HG03520 (cell line): ENCODE data around the gene TPSD1.
"Not testable (repeated sequence)": the region's sequence is repeated elsewhere in the genome, so short reads cannot be mapped to it uniquely, and the experiment has no call there.

Source experiments
- ATAC-seq: cut with Tn5 transposase; IDR thresholded peaks from one replicate; pipeline ENCODE4 v1.9.1; 2021; ENCODE audit warnings: mild to moderate bottlenecking, moderate library complexity; ENCODE audit not compliant: unreplicated experiment

The TPSD1 gene

GRCh38 chr16:1240436-1240835, 15.4 kb upstream of the TPSD1 start, which contains the start of gene TPSAB1:
Gene TPSAB1 (plus strand): TSS chr16:1240705. CDS start chr16:1240939, 234 bp downstream.
- not testable (repeated sequence) for ATAC-seq

DNA sequence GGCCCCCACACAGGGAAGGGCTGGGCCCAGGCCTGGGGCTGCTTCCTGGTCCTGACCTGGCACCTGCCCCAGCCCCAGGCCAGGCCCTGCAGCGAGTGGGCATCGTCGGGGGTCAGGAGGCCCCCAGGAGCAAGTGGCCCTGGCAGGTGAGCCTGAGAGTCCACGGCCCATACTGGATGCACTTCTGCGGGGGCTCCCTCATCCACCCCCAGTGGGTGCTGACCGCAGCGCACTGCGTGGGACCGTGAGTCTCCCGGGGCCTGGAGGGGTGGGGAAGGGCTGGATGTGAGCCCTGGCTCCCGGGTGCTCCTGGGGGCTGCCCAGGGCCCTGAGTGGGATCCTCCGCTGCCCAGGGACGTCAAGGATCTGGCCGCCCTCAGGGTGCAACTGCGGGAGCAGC, 14.8 kb upstream of the TPSD1 start:
- ATAC-seq: not testable (repeated sequence)

- not testable (repeated sequence) for ATAC-seq
Observed at GRCh38 chr16:1243363-1243762, 12.5 kb upstream of the TPSD1 start.

DNA sequence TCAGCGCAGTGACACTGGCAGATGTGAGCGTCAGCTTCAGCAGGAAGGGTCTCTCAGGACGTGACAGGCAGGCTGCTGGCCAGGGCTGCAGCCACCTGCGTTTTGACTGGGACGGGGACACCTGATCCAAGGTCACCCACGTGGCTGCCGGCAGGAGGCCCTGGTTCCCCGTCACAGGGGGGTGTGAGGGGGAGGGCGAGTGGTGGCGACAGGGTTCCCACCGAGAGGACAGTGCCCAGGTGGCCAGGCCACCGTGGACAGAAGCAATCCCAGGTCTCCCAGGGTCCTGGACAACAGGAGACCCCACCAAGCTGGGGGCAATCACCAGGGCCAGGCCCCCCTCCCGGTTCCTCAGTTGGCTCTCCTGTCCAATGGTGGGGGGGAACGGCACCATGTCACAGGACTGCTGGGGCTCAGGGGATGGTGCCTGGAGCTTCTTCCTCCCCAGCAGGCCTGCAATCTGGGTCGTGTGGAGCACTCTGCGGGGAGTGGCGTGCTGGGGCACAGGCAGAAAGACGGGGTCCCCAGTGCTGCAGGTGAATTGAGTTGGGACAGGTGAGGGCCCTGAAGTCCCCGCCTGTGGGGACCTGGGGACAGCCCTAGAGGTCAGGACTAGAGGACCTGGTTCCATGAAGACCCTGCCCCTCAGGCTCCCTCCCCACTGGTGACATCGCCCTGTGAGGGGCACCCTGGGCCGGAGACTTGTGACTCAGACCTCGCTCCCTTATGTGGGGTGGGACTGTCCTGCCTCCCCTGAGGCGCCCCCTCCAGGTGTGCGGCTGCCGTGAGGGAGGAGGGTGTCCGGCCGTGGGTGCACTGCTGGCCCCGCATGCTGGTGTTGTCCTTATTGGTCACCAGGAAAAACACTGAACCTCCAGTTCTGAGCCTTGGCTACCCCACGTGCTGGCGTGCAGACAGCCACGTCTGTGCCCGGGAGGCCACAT, 11.7 kb upstream of the TPSD1 start:
- ATAC-seq: not testable (repeated sequence)

- ATAC-seq: no peak
Observed at GRCh38 chr16:1244881-1245280, 11.0 kb upstream of the TPSD1 start.

DNA sequence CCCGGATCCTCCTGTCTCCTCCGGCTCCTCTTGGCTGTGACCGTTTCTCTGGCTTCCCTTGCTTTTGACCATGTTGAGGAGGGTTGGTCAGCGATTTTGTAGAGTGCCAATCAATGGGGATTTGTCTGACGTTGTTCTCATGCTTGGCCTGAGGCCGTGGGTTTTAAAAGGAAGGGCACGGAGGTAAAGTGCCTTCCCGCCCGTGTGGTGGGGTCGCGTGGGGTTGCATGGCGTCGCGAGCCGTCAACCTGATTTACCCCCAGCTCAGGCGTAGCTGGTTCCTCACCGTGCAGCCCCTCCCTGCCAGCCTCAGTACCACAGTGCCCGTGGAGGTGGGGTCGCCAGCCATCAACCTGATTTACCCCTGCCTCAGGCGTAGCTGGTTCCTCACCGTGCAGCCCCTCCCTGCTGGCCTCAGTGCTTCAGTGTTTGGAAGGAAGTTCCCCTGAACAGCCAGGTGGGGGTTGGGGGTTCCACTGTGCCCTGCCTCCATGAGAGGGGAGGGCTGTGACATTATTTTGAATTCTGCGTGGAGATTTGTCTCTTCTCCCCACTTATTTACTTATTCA, 10.3 kb upstream of the TPSD1 start:
- no peak for ATAC-seq

DNA sequence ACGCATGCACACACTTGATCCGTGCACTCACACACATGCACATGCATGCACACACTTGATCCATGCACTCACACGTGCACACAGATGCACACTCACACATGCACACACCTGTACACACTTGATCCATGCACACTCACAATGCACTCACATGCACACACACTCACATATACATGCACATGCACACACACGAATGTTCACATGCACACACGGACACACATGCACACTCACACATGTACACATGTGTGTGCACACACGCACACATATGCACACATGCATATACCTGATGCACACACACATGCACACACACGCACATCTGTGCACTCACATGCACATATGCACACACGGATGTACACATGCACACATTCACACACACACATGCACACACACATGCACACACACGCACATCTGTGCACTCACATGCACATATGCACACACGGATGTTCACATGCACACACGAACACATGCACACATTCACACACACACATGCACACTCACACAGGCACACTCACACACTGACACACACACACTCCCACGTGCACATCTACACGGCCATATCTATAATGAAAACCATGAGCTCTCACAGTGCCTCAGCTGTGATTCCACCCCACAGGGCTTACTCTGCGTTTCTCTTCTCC, 7.8 kb upstream of the TPSD1 start:
- not testable (repeated sequence) for ATAC-seq

DNA sequence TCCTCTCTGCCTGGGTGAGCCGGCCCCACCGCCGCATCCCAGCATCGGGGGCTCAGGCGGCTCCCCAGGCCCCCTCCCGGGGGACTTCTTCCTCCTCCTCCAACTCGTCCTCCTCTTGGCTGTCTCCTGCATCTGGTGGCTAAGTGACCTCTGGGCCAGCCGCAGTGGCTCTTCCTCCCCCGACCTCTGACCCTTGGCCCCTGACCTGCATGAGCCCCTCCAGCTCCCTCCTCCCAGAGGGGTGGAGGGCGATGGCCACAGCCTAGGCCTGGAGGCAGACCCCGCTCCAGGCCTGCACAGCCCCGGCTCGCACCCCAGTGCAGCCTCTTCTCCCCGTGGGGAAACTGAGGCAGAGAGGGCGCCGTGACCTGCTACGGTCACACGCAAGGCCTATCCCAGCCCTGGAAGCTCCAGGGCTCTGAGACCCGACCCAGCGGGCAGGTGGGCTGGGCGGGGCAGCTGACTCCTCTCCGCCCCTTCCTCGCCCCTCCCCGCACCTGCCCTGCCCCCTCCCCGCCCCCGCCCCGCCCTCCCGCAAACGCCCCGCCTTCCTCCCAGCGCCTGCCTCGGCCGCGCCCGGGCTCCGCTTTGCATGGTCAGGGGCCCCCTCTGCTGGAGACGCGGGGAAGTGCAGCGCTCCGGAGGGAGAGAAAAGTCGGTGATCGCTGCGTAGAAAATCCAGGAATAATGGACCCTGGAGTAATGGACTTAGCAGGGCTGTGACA, 6.7 kb upstream of the TPSD1 start:
- ATAC-seq: not testable (repeated sequence)

- ATAC-seq: not testable (repeated sequence)
Observed at GRCh38 chr16:1253701-1254364, 2.0 kb upstream of the TPSD1 start.

GRCh38 chr16:1254821-1255220, 1.0 kb upstream of the TPSD1 start:
- not testable (repeated sequence) for ATAC-seq

DNA sequence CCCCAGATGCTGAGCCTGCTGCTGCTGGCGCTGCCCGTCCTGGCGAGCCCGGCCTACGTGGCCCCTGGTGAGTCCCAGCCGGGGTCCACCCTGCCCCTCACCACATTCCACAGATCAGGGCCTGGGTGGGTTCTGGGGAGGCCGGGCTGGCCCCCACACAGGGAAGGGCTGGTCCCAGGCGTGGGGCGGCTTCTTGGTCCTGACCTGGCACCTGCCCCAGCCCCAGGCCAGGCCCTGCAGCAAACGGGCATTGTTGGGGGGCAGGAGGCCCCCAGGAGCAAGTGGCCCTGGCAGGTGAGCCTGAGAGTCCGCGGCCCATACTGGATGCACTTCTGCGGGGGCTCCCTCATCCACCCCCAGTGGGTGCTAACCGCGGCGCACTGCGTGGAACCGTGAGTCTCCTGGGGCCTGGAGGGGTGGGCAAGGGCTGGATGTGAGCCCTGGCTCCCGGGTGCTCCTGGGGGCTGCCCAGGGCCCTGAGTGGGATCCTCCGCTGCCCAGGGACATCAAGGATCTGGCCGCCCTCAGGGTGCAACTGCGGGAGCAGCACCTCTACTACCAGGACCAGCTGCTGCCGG, 516 bp downstream of the TPSD1 start:
- ATAC-seq: not testable (repeated sequence)

DNA sequence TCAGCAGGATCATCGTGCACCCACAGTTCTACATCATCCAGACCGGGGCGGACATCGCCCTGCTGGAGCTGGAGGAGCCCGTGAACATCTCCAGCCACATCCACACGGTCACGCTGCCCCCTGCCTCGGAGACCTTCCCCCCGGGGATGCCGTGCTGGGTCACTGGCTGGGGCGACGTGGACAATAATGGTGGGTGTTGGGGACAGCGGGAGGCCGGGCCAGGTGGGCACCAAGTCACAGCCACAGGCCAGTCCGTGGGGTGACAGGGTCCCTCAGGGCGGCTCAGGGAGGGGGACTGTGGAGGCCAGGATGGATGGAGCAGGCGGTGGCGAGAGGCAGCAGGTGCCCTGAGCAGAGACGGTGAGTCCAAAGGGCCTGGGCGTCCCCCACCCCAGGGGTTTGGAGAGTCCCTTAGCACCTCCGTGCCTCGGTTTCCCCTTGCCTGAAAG, 1.0 kb downstream of the TPSD1 start:
- ATAC-seq: no peak

DNA sequence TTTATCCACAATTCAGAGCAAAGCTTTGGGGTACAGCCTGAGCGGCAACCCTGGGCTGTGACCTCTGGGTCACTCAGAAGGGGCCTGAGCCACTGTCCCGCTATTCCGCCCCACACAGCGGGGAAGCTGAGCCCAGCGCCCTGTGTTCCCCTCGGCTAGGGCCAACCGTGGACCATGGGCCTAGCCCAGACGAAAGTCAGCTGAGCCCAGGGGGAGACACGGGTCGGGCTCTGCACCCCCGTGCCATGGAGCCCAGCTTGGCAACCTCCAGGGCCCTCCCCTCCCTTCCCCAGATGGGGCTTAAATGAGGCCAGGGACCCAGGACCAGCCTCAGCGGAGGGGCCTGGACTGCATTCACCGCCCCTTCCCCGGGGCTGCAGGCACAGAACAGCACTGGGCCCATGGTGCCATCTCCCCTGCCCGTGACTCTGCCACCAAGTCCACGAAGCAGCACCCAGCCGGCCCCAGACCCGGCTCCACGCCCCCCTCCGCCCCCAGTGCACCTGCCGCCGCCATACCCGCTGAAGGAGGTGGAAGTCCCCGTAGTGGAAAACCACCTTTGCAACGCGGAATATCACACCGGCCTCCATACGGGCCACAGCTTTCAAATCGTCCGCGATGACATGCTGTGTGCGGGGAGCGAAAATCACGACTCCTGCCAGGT, 1.8 kb downstream of the TPSD1 start:
- no peak for ATAC-seq

GRCh38 chr16:1258225-1258600, 2.3 kb downstream of the TPSD1 start:
- no peak for ATAC-seq

DNA sequence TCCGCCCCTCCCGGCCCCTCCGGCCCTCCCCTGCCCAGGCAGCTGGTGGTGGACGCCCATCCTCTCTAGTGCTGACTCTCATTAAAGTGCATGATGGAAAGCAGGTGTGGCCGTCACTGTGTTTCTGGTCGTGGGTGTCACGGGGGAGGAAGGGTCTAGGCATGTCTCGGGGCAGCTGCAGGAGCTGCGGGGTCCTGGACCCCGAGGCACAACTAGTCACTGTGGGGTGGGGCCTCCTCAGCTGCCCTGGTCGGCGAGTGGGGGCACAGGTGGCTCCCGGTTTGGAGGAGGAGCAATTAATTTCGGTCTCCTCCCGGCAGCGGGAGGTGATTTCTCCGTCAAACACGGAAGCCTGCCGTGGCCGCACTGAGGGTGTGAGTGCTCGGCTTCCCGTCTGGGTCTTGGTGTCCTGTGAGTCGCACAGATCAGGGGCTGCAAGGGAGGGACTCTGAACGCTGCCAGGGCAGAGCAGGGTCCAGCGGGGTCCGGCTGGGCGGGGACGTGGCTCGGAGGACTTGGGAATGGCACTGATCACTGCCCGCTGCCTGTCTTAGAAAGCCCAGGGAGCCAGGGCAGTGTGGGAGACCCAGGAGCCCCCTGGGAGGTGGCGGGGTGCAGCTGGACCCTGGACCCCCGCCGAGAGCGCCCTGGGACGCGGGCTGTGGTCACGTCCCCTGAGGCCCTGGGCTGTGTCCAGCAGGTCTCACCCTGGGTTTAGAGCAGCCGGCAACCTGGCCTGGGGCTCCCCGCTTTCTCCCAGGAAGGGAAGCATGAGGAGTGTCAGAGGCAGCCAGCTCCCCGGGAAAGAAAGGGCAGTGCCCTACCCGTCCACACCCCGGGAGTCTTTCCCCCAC, 3.3 kb downstream of the TPSD1 start:
- ATAC-seq: no peak

DNA sequence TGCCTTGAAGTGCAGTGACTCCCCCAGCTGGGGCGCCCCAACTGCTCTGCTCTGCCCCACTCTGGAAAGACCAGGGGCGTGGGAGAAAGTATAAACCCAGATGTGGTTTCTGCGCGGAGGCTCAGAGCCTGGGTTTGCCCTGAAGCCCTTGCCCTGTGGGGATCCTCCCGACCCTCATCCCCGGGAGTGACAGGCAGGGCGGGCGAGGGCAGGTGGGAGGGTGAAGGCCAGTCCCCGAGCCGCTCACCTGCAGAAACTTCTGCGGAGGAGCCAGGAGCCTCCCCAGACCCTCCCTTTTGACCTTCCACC, 3.8 kb downstream of the TPSD1 start:
- no peak for ATAC-seq

DNA sequence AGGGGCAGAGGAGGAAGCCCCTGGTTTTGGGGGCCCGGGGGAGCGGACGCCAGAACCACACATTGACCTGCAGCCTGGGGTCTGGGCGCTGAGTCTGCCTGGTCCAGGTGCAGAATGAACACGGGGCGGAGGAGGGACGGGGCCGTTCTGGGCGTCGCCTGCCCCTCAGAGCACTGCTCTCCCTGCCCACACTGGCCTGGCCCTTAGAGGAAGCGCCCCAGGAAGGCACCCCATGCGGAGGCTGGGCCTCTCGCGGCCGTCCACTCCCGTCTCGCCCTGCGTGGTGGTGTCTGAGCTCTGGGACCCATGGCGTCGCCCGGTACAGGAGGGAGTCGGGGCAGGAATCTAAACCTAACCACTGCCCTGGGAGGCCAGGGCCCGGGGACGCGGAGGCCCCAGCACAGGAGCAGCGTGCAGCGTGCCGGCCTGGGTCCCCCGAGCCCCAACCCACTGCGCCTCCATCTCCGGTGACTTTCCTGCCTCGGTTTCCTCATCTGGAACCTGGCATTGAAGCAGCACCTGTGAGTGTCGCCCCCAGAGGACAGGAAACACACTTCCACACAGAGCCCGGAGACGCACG, 4.3 kb downstream of the TPSD1 start:
- no peak for ATAC-seq

DNA sequence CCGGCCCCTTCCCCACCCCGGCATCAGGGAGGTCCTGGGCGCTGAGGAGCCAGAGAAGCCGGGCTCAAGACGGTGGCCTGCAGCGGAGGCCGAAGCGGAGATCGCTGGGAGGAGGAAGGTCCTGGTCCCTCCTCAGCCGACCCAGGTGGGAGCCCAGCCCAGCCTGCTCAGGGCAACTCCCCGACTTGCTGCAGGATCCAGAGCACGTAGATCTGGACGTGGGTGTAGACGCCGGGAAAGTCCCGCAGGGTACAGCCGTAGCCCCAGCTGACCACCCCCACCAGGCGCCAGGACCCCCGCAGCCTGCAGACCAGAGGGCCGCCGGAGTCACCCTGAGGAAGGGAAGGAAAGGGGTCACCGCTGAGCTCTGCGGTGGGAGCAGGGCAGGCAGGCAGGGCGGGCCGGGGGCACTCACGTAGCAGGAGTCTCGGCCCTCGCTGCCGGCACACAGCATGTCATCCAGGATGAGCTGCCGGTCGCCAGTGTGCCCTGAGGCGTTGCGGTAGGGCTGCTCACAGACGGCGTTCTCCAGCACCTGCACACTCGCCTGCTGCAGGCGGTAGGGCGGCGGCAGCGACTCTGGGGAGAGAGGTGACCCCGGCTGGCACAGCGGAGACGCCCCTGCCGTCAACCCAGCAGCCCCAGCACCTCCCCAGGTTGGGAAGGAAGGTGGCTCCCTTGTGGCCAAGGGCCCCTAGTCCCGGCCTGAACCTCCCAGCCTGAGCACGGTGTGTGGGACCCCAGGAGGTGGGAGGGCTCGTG, 5.4 kb downstream of the TPSD1 start:
- no peak for ATAC-seq
